Ovary (tissue), 9 donors: Measurements from ENCODE around the gene LDB2. TPM values are rescaled to one million over a fixed set of nuclear protein-coding genes. Genes with fewer than 3 reads are reported as not detected.

ENCODE experiments used
- DNase-seq, 5 donors: peaks; one replicate each; pipeline ENCODE4 v3.0.0-alpha.2; 2019 to 2020
- H3K27ac ChIP-seq, 2 donors: fragments of 200-600 bp; one replicate each; pipeline versions ENCODE4 v1.5.1 to v1.8.0; 2019 to 2022
- H3K27me3 ChIP-seq: fragments of 200-600 bp; one replicate; pipeline ENCODE4 v1.8.0; 2022
- H3K36me3 ChIP-seq: fragments of 200-600 bp; sonication (generic); one replicate; pipeline ENCODE4 v1.5.1; 2019
- H3K4me1 ChIP-seq: one replicate; pipeline ENCODE4 v1.8.1; 2013; ENCODE audit warnings: mild to moderate bottlenecking, moderate library complexity; ENCODE audit not compliant: insufficient read depth
- H3K4me3 ChIP-seq: fragments of 200-600 bp; sonication (generic); one replicate; pipeline ENCODE4 v1.5.1; 2017
- H3K9me3 ChIP-seq, 2 donors: fragments of 200-600 bp in 1 of 2; sonication (generic) in 1 of 2; one replicate each; pipeline versions ENCODE4 v1.5.1 to v1.8.1; 2013 to 2019; ENCODE audit warnings: mild to moderate bottlenecking in 1 of 2, moderate library complexity in 1 of 2
- EP300 ChIP-seq: sonication (generic); formaldehyde crosslinking; IDR thresholded peaks from one replicate; pipeline ENCODE4 v1.6.1; 2017; ENCODE audit warnings: antibody characterized with exemption
- POLR2A ChIP-seq: fragments of 450-650 bp; IDR thresholded peaks from one replicate; pipeline ENCODE4 v1.6.1; 2017; ENCODE audit warnings: antibody characterized with exemption, mild to moderate bottlenecking, moderate library complexity
- WGBS, 3 donors: extraction: QIAGEN DNeasy Blood & Tissue Kit in 1 of 3; methylation state at CpG; one replicate each; pipeline versions ENCODE4 v1.1.5 to v1.1.7; 2013 to 2017; 5-methylcytosine and 5-hydroxymethylcytosine counted together
- intact Hi-C, 4 donors: fragments of 100-400 bp; cut with DNase I; formaldehyde crosslinking; loops; one replicate each; pipeline versions ENCODE4 v1.11.0 to v1.15.1; 2022 to 2023
- polyA plus RNA-seq, 2 donors: library from polyadenylated mRNA; stranded (reverse); fragments of 200-250 nt in 1 of 2; fragments of 350-450 nt in 1 of 2; fragmentation: Illumina TruSeq in 1 of 2; extraction: RNeasy Lipid Tissue Mini Kit (QIAGEN cat#74804) in 1 of 2; gene quantifications; one replicate each; pipeline ENCODE4 v1.2.3, GENCODE V29; 2013 to 2014
- total RNA-seq, 7 donors: library from RNA; depleted of rRNA in 2 of 7; stranded (reverse); fragments of >200 nt in 2 of 7; fragmentation: NEBNext Ultra II Directional in 3 of 7; extraction: Animal tissue kit (Norgen Biotek cat#: 25700) in 3 of 7; gene quantifications; one replicate each; pipeline versions ENCODE4 v1.1.0 to v1.2.4, GENCODE V29; 2016 to 2023
- TF ChIP-seq, protein P1 (sequence below), 3 donors: fragments of 450-650 bp in 2 of 3; fragments of 200-600 bp in 1 of 3; IDR thresholded peaks; one replicate each; pipeline versions ENCODE4 v1.5.1 to v1.8.0; 2016 to 2022; ENCODE audit warnings: antibody characterized with exemption in 3 of 3, mild to moderate bottlenecking in 1 of 3
- donor health status: DM: no; HTN: no; CAD: no; lungs with moderate emphysema.
- donor health status: DM: no; HTN: no; CAD: no.
- donor health status: Bipolar disorder and iron deficiency.
- donor health status: DM: yes; HTN: yes; CAD: no.
- donor health status: DM: no; HTN: no; CAD: no.
- donor health status: DM: yes; HTN: yes; CAD: no.

LDB2 gene
- total and polyA plus RNA-seq, 9 donors: 17.0 to 89.1 (median 27.4) TPM

- WGBS, 3 donors: 39 to 52% (median 51%) methylated on average over 6 of the region's 6 CpGs
- Histone ChIP-seq H3K9me3 (no peaks in the 10 kb centered on the region), H3K4me3 (no peak overlapping the region), H3K36me3 (no peaks in the 10 kb centered on the region), H3K27me3 (no peaks in the 10 kb centered on the region), H3K27ac (no peak overlapping the region), H3K4me1 (peaks cover 5% of the 10 kb centered on the region)
- DNase-seq: no peak
- intact Hi-C loops: no loop called here
- peak; percentile 85 for TF ChIP-seq EP300
- TF ChIP-seq, protein P1, sequence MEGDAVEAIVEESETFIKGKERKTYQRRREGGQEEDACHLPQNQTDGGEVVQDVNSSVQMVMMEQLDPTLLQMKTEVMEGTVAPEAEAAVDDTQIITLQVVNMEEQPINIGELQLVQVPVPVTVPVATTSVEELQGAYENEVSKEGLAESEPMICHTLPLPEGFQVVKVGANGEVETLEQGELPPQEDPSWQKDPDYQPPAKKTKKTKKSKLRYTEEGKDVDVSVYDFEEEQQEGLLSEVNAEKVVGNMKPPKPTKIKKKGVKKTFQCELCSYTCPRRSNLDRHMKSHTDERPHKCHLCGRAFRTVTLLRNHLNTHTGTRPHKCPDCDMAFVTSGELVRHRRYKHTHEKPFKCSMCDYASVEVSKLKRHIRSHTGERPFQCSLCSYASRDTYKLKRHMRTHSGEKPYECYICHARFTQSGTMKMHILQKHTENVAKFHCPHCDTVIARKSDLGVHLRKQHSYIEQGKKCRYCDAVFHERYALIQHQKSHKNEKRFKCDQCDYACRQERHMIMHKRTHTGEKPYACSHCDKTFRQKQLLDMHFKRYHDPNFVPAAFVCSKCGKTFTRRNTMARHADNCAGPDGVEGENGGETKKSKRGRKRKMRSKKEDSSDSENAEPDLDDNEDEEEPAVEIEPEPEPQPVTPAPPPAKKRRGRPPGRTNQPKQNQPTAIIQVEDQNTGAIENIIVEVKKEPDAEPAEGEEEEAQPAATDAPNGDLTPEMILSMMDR (IDR thresholded peaks at IDR 0.05): no peak
Observed at GRCh38 chr4:16627999-16628398, 270.4 kb downstream of the LDB2 start.

GRCh38 chr4:16626945-16627344 is 271.5 kb downstream of the LDB2 start:
- WGBS, 3 donors: 43 to 56% (median 48%) methylated on average over 5 of the region's 5 CpGs
- intact Hi-C loops: no loop called here
- peak in 2 of 5 donors; percentile 27 to 71 for DNase-seq

GRCh38 chr4:16622826-16623225 is 275.6 kb downstream of the LDB2 start:
- Histone ChIP-seq H3K4me3 (no peak overlapping the region), H3K27me3 (no peaks in the 10 kb centered on the region), H3K36me3 (no peaks in the 10 kb centered on the region), H3K9me3 (no peaks in the 10 kb centered on the region), H3K4me1 (peaks cover 3% of the 10 kb centered on the region), H3K27ac (no peak overlapping the region)
- TF ChIP-seq EP300: no peak
- TF ChIP-seq, protein P1 (IDR thresholded peaks at IDR 0.05): no peak
- WGBS, 3 donors: 21 to 28% (median 28%) methylated on average over 1 of the region's 1 CpG
- DNase-seq: no peak
- intact Hi-C loops: no loop called here

More at GRCh38 chr4:16626945-16627344, 271.5 kb downstream of the LDB2 start:
- TF ChIP-seq, protein P1 (IDR thresholded peaks at IDR 0.05): no peak
- TF ChIP-seq POLR2A (no peak), EP300 (no peak)
- Histone ChIP-seq H3K27ac (no peak overlapping the region), H3K4me3 (no peak overlapping the region), H3K27me3 (no peaks in the 10 kb centered on the region), H3K36me3 (no peaks in the 10 kb centered on the region), H3K4me1 (peaks cover 5% of the 10 kb centered on the region), H3K9me3 (no peaks in the 10 kb centered on the region)

GRCh38 chr4:16617435-16617834 is 281.0 kb downstream of the LDB2 start:
- Histone ChIP-seq H3K27ac (no peak overlapping the region), H3K36me3 (no peaks in the 10 kb centered on the region), H3K27me3 (no peaks in the 10 kb centered on the region), H3K4me1 (peaks cover 1% of the 10 kb centered on the region), H3K9me3 (no peaks in the 10 kb centered on the region), H3K4me3 (peak overlapping the region; percentile 6)
- intact Hi-C loops: no loop called here
- DNase-seq: no peak
- 21 to 34% (median 31%) methylated on average over 5 of the region's 5 CpGs for WGBS, 3 donors
- TF ChIP-seq, protein P1 (IDR thresholded peaks at IDR 0.05): no peak
- TF ChIP-seq POLR2A (no peak), EP300 (no peak)

DNA sequence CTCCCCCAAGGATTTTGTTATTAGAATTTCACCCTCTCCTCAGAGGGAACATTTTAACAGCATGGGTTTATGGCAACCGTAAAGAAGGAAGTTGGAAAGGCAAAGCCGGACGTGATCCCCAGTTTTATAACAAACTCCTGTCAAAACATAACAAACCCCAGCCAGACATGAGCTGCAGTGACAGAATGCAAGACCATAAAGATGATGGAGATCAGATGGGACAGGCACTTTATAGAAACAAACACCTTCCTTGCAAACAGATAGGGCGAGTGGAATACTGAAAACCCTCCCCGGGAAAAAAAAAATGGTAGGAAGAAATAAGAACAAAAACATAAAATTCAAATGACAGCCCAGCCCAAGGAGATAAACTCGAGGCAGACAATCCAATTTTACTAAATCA is 281.4 kb downstream of the LDB2 start:
- 19 to 34% (median 34%) methylated on average over 6 of the region's 6 CpGs for WGBS, 3 donors
- TF ChIP-seq, protein P1 (IDR thresholded peaks at IDR 0.05): no peak
- TF ChIP-seq POLR2A: no peak
- no peak for TF ChIP-seq EP300
- intact Hi-C loops: no loop called here
- DNase-seq: no peak
- Histone ChIP-seq H3K4me1 (peaks cover 1% of the 10 kb centered on the region), H3K27me3 (no peaks in the 10 kb centered on the region), H3K36me3 (no peaks in the 10 kb centered on the region), H3K4me3 (no peak overlapping the region), H3K9me3 (no peaks in the 10 kb centered on the region), H3K27ac (no peak overlapping the region)
